Right kidney (tissue), 1 donor: ENCODE data around the gene LRRC8B.
A peak's percentile ranks its signal among the peaks of the same experiment; 100 is the strongest.
"Not testable (repeated sequence)": the region's sequence is repeated elsewhere in the genome, so short reads cannot be mapped to it uniquely, and the experiment has no call there.

Experiments
- DNase-seq: peaks from one replicate; pipeline ENCODE4 v3.0.0-alpha.2; 2016

Gene LRRC8B

GRCh38 chr1:89523572-89524368 lies 859 bp upstream of the LRRC8B start:
- no peak for DNase-seq

DNA sequence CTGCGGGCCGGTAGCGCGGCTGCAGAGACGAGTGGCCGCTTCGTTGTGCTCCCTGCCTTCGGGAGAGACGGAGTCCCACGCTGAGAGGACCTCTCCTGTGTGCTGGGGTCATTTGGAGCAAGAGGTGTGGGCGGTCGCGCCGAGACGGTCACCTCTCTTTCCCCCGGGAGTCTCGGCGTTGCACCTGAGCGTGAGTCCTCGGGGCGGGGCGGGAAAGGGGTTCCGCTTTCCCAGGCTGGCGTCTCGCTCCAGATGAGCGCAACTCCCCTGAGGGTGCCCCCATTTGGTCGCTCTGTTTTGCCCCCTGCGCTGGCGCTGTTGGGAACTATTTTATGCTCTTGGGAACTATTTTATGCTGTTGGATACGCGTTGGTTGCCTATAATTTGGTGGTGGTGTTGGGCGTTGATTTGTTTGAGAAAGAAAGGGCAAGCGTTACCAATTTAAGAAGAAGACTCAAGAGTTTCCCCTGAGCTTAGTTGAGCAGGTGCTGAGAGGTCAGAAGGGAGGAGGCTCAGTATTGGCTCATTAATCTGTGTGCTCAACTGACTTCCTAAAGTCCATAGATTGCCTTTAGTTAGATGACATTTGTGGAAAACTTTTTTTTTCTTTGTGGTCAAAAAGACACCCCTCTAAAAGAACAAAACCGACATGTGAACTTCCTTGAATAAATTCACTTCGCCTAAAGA lies 683 bp downstream of the LRRC8B start:
- peak; percentile 86 for DNase-seq

DNA sequence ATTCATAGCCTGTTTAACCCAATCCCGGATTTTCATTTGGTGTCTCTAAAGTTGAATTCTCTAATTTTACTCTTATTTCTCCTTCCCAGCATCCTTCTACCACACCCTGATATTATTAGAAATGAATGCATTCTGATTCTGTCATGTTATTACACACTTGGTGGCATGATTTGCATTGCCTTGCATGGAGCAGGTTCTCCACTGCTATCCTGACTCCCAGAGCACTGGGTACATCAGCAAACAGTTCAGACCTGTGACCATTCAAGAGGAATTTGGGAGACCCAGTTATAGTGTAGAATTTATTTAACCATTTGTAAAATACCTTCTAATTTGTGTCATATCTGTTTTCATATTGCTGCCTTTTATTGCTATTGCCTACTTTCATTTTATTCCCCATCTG lies 2.6 kb downstream of the LRRC8B start:
- DNase-seq: no peak

DNA sequence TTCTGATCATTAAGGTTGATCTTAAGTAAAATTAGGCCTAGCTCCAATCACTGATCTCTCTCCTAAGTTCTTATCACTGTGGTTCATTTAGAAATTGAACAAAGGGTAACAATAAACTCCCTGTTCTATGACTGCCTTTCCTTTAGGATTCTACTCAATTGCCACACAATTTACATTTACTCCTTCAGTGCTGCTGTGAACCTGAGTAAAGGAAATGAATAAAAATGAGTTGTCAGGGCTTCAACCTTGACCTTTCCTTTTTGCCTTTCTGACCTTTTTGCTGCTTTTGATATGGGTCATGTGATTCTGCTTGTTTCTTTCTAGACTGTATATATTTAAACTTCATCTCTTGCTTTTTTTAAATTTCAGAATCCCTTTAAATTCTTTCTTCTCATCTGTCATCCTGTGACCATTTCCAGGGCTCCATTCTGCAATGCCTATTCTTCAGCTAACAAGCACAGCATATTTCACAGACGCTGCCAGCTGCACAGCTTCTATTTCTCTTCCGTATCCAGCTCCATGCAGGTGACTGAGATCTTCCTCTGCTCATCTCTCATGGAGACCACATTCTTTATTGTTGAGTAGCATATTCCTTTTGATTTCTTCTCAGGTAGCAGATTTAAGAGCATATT lies 3.2 kb downstream of the LRRC8B start:
- no peak for DNase-seq

GRCh38 chr1:89528382-89528780 lies 3.8 kb downstream of the LRRC8B start:
- no peak for DNase-seq

DNA sequence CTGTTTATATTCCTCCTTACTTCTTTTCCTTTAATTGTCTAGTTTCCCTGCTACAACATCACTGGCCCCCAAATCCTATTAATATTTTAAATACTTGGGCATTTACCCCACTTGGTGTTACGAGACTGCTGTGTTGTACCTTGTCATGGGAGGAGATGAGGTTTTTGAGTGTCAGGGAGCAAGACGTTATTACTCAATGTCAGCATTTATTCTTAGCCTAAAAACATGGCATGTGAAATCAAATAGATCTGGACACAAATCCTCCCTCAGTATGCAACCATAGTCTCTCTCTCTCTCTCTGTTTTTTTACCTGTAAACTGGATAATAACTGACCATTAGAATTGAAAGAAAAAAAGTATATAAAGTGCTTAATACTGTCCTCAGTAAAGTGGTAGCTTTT lies 4.6 kb downstream of the LRRC8B start:
- DNase-seq: no peak

- DNase-seq: no peak
Measured at GRCh38 chr1:89530444-89531089, 5.9 kb downstream of the LRRC8B start.

- DNase-seq: no peak
Measured at GRCh38 chr1:89531480-89532139, 7.0 kb downstream of the LRRC8B start.

DNA sequence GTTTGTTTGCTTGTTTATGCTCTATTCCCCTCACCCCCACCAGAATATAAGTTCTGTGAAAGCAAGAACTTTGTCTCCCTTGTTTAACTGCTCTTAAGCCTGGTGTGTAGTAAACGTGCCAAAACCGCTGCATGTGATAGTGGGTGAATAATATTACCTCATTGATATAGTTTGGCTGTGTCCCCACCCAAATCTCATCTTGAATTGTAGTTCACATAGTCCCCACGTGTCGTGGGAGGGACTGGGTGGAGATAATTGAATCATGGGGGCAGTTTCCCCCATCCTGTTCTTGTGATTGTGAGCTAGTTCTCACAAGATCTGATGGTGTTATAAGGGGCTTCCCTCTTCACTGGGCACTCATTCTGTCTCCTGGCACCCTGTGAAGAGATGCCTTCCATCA lies 7.6 kb downstream of the LRRC8B start:
- DNase-seq: no peak

DNA sequence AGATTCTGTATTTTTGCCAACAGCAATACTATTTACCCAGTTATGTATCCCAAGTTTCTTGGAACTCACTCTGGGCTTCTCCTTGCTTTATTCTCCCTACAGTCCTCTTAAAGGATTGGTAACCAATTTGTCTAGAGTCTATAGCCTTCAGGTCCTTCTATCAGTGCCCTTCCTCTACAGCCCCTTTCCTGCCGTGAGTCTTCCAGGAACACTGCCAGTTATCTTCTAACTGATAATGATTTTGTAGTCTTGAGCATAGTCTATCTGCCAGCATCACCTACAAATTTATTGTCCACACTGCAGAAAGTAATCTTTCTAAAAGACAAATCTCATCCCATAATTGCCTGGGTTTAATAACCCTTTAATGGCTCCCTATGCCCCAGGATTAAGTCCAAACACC lies 8.2 kb downstream of the LRRC8B start:
- DNase-seq: no peak

DNA sequence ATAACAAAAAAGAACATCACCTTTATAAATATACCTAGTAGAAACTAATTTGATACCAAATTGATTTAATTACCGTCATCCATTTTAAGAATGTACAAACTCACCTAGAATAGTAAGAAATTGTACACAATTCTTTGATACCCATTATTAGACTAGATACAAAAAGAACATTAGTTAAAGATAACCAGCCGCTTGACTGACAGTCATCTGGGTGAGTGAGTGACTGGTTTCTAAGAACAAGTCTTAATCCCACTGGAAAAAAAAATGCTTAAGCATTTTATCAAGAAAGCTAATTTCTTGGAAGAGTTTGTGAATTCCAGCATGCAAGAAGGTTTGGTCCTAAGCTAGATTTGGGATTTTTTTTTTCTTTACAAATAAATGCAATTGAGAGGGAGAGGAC lies 10.9 kb downstream of the LRRC8B start:
- no peak for DNase-seq

DNA sequence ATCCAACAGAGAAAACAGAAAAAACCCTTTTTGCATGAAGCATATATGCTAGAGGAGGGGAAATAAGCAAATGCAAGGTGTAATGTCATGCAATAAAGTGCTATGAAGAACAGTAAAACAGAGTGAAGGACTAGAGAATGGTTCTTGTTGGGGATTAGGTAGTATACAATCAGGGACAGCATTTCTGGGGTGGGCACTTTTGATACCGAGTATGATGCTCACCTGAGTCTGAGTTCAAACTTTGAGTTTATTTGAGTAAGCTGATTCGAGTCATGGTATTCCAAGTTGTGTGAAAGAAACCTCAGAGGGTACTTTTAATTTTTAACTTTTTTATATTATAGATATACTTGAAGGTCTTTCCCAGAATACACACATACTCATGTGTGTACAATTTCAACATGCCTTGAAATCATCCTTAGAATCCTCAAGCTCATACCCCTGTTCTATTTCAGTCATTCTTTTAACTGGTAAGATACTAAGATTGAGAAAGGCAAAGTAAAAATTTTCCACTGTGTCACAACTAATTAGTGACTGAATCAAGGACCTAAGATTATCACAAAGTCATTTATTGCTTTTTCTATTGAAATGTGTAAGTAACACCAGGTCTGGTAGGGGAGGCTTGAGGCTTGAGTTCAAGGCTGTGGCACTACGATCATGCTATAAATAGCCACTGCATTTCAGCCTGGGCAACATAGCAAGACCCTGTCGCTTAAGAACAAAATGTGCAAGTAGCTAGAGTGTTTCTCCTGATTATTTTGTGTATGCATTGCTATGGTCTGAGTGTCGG lies 12.1 kb downstream of the LRRC8B start:
- DNase-seq: no peak

- DNase-seq: no peak
Measured at GRCh38 chr1:89538361-89538760, 13.7 kb downstream of the LRRC8B start.

DNA sequence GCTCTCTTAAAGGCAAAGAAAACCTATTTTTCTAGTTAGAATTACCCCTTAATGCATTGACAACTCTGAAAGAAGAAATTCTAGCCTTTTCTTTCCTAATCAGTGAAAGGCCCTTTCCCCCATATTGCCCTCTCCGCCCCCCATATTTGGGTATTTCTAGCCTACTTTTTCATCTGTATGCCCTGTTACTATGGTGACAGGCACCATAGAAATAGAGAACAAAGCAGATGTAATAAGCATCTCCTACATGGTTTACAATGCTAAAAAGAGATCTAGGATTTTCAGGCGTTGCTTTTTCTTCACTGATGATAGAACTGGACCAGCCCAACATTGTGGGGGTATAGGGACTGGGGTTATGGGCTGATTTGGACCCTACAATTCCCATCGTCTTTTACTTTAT lies 14.5 kb downstream of the LRRC8B start:
- no peak for DNase-seq

GRCh38 chr1:89540406-89540970 lies 15.9 kb downstream of the LRRC8B start:
- no peak for DNase-seq

- no peak for DNase-seq
Measured at GRCh38 chr1:89542345-89542744, 17.7 kb downstream of the LRRC8B start.

GRCh38 chr1:89543632-89544031 lies 19.0 kb downstream of the LRRC8B start:
- DNase-seq: not testable (repeated sequence)

DNA sequence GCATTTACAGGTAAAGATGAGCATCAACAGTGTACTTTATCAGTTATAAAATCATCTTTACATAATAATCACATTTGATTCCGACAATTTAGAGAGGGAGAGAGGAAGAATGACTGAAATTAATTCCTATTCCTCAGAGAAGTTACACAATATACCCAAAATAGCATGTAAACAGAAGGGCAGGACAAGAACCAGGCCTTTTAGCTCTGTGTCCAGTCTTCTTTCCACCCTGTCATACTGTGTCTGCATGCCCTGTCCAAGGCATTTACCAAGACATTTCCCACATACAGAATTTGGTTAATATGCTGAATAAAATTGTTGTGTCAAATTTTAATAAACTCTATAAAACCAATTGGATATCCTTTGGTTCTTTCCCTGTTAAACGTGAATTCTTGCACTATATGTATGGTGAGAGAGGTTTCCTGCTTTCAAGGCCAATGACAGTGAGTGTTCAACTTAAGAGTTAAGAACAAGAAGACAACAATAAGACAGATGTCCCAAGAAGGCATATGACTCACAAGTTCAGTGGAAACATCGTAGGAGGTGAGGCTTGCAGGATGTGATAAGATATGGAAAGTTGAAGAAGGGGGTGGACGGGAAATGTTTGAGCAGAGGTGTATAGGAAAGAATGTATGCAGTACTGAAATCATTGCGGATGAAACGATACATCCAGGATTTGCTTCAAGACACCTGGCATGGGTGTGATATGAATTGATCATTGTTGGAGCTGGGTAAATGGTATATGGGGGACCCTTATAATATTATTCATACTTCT lies 20.8 kb downstream of the LRRC8B start:
- no peak for DNase-seq

GRCh38 chr1:89546082-89546889 lies 21.7 kb downstream of the LRRC8B start:
- no peak for DNase-seq
